Measurements from ENCODE around the gene OR1A2.
"Not testable (repeated sequence)": the region's sequence is repeated elsewhere in the genome, so short reads cannot be mapped to it uniquely, and the experiment has no call there.

OR1A2 gene, protein sequence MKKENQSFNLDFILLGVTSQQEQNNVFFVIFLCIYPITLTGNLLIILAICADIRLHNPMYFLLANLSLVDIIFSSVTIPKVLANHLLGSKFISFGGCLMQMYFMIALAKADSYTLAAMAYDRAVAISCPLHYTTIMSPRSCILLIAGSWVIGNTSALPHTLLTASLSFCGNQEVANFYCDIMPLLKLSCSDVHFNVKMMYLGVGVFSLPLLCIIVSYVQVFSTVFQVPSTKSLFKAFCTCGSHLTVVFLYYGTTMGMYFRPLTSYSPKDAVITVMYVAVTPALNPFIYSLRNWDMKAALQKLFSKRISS

DNA sequence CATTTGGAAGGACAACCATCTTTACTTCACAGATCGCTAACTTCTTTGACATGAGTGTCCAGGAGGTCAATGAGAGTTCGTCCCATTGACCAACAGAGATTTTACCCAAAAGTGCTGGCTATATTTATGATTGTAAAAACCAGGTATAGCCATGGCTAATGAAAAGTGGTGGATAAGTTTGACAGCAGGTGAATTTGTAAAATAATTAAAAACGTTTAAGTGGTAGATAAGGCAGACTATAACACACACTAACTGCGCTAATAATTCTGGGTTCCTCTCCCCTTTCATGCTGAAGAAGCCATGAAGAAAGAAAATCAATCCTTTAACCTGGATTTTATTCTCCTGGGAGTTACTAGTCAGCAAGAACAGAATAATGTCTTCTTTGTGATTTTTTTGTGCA lies at the start of gene OR1A2:
TSS of gene OR1A2 (plus strand) at position 301 of the 400 bp plus-strand sequence. CDS start at position 301, 0 bp downstream.
- no peak for DNase-seq

DNA sequence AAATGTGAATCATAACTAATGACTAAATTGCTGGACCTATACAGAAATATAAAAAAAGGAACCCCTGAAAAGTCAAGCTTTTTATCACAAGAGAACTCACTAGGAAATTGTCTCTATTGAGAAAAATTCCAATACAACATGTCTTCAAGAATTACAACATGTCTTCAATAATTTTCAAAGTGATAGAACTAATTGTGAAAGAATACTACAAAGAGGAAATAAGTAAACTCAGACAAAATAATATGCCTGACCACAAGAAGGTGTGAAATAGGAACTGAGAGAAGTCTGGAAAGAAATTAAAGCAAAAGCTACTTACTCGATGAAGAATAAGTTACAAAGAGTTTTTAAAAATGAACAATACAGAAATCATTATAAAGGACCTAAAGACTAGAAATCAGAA lies 40.1 kb upstream of the OR1A2 start:
- DNase-seq: peak; percentile 59

DNA sequence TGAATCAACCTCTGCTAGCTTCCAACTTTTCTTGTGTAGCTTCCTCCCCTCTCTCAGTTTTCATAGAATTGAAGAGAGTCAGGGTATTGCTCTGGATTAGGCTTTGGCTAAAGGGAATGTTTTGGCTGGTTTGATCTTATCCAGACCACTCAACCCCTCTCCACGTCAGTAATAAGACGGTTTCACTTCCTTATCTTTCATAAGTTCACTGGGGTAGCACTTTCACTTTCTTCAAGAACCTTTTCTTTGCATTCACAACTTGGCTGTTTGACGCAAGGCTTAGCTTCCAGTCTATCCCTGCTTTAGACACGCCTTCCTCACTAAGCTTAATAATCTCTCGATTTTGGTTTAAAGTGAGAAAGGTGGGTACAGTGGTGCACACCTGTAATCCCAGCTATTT lies 29.7 kb upstream of the OR1A2 start:
- DNase-seq: peak; percentile 90

DNA sequence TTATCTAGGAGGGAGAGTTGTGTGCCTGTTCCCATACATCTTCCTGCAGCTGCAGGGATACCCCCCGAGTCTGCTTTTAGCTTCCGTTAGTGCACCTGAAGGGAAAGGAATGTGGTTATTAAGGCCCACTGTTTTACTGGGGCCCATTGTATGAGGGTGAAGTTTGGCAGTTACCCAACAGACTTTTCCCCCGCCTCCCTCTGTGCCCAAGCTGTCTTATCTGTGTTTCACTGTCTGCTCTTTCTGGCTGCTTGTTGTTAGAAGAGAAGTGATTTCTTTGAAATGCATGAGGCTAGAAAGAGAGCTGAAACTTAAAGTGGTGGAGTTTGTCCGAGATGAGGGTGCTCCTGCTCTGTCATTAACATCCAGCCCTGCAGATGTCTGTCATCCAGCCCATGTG lies 7.4 kb upstream of the OR1A2 start:
- no peak for DNase-seq

DNA sequence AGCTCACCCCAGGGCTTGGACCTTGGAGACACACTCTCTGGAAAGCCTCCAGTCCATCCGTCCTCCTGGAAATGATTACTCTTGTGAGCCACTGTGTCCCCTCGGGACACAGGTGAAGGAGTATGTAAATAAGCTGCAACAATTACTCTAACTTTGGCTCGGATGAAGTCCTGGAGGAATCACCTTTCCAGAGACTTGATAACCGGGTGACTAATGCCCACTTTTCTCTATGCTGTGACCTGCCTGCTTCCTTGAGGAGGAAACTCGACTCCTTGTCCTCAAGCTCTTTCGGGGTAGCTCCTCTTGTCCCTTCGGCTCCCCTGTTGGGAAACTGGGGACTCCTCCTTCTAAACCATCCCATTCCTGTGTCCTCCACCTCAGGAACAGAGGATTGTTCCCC lies 10.0 kb downstream of the OR1A2 start, which contains the start of gene OR1A1:
TSS of gene OR1A1 (plus strand) at position 301 of the 400 bp plus-strand sequence. CDS start 7,954 bp downstream, outside the sequence.
- DNase-seq: no peak

DNA sequence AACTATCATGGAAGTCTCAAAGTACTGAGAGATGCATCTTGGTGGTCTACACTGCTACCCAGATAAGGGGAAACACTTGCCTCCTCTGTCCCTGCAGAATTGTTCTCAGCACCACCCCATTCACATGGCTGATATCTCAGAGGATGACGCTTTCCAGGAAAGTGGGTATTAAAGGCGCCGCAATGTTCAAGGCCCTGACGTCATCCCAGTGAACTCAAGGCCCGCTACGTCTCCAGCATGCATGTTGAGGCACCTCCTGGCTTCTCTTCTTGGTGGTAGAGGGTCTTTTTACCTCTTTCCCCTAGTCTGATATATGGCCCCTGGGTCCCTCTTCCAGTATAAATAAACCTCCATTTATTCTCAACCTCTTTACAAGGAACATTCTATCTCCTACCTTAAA lies 11.2 kb downstream of the OR1A2 start:
- no peak for DNase-seq

DNA sequence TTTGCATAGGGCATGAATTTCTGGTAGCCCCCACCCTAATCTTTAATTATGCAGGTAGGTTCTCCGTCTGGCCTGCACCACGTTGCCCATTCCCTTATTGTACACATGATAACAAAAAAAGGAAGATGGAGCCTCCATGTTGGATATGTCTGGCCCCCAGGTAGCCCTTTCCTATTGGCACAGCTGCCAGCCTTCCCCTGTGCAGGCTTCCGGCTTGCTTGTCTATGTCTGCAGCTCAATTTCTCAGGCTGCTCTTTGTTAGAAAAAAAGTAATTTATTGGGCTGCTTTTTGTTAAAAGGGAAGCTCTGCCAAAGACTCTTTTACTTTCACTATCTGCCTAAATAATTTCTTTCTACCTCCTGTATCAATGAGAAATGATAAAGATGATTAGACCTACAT lies 15.7 kb downstream of the OR1A2 start:
- DNase-seq: no peak

DNA sequence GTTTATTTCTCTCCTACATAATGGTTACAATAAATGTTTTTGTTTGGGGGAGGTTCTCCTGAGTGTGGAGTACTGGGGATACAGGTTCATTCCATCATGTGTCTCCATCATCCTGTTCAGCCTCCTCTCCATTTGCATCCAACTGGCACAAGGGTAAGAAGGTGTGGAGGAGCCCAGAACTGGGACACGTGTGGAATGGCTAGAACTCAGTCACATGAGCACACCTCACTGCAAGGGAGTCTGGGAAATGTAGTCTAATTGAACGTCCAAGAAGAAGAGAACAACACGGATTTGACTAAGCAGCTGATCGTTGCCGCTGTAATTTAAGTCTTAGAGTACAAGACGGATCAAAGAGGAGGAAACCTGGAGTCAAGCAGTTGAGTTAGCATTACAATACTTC lies 16.3 kb downstream of the OR1A2 start:
- no peak for DNase-seq

DNA sequence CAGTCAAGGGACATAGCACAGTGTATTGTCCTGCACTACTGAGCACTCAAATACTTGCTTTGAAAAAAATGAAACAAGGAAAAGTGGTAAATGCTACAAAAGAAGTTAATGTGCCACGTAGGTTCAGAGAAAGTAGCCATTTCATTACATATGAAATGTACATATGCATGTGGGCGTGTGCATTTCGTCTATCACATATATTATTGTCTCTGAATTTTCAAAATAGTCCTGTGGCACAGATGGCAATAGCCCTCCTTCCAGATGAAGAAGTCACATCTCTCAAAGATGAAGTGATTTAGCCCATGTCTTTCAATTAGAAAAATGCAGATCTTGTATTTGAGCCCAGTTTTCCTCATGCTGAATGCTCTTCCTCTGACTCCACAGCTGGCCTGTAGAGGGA lies 22.7 kb downstream of the OR1A2 start:
- not testable (repeated sequence) for DNase-seq

DNA sequence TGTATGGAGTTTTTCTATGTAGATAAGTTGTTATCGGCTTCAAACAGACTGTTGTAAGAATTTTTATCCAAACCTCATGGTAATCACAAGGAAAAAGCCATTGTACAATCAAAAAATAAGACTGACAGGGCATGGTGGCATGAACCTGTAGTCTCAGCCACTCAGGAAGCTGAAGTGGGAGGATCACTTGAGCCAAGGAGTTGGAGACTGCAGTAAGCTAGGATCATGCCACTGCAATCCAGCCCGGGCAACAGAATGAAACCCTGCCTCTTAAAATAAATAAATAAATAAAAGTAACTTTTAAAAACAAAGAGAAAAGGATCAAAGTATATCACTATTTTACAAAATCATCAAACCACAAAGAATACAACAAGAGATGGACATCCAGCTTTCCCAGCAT lies 24.5 kb downstream of the OR1A2 start:
- no peak for DNase-seq

DNA sequence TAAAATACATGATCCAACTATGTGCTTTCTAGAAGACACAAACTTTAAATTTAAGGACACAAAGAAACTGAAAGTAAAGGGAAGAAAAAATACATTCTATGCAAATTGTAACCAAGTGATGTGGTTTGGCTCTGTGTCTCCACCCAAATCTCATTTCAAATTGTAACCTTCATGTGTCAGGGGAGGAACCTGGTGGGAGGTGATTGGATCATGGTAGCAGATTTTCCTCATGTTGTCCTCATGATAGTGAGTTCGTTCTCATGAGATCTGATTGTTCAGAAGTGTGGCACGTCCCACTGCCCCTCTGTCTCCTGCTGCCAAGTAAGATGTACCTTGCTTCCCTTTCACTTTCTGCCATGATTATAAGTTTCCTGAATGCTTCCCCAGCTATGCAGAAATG lies 25.2 kb downstream of the OR1A2 start:
- DNase-seq: peak; percentile 50

DNA sequence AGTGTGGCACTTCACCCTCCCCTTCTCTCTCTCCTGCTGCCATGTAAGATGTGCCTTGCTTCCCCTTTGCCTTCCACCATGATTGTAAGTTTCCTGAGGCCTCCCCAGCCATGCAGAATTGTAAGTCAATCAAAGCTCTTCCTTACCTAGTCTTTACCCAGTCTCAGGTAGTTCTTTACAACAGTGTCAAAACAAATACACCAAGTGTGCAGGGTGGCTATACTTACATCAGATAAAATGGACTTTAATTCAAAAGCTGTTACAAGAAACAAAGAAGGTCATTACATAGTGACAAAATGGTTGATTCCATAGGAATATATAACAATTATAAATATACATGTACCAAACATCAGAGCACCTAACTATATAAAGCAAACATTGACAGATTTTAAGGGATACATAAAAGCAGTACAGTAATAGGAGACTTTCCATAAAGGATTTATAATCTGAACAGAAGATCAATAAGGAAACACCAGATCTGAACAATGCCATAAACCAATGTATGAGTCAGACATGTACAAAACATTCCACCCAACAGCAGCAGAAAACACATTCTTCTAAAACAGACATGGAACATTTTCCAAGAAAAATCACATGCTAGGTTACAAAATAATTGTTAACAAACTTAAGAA lies 27.5 kb downstream of the OR1A2 start:
- not testable (repeated sequence) for DNase-seq

DNA sequence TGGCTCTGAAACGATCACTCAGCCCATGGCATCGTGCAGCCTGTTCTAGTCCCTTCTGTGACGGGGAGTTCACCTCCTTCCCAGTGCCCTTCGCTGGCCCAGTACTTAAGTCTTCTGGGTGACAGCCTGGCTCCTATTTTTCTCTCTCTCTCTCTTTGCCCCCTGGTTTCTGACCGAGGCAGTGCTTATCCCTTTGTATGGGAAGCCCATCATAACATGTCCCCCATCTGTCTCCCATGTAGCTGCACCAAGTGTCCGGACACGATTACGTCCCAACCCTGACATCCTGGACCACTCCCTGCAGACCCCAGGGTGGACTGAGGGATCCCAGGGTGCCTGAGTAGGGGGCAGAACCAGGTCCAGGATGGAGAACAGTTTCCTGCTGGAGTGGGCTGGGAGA lies 35.0 kb downstream of the OR1A2 start:
- not testable (repeated sequence) for DNase-seq

DNA sequence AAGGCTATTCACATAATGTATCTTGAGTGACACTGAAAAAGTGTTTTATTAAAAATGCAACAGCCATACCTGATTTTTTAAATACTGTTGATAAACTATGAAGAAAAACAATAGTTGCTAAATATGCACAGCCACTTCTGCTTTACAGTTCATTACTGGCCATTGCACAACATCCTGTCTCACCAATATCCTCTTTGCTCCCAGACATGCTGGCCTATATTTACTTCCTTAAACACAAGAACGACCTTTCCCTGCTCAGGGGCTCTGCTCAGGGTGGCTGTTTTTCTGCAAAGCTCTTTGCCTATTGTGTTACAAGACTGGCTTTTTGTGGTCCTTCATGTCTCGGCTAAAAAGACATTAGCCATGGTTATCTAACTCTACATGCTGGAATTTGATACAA lies 41.4 kb downstream of the OR1A2 start:
- DNase-seq: peak; percentile 75

DNA sequence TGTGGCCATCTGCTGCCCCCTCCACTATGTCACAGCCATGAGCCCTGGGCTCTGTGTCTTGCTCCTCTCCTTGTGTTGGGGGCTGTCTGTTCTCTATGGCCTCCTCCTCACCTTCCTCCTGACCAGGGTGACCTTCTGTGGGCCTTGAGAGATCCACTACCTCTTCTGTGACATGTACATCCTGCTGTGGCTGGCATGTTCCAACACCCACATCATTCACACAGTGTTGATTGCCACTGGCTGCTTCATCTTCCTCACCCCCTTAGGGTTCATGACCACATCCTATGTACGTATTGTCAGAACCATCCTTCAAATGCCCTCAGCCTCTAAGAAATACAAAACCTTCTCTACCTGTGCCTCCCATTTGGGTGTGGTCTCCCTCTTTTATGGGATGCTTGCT lies 43.7 kb downstream of the OR1A2 start:
- DNase-seq: not testable (repeated sequence)

DNA sequence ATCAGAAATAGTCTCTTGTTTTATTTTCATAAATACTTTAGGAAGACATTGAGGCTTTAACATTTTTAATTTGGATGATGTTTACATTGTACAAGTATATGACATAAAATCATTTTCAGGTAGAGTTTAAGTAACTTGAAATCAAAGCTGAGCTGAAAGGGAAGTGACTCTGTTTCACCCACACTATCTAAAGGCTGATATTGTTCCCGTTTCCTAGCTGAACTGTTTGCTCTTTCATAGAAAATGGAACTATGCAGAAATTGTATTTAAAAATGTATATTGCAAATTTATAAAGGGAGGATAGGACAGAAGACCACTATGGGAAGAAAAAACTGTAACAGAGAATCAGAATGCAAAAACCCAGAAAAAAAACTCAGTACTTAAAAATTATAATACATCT lies 47.5 kb downstream of the OR1A2 start:
- peak; percentile 49 for DNase-seq

Data from inflammatory macrophage treated with lipopolysaccharide for 4 hours (primary cell).